H1 (cell line): ENCODE measurements around the gene CASP8AP2. TPM values are rescaled to one million over a fixed set of nuclear protein-coding genes. Genes with fewer than 3 reads are reported as not detected.

Source experiments
- CTCF ChIA-PET: fragments of 300-600 bp; sonication (Branson Sonifier 250); formaldehyde crosslinking; loops from one replicate; lab custom pipeline; 2021; ENCODE audit not compliant: partially characterized antibody; lab: Charles Lee
- POLR2A ChIA-PET: fragments of 300-600 bp; sonication (Branson Sonifier 250); formaldehyde crosslinking; loops from one replicate; lab custom pipeline; 2021; ENCODE audit warnings: inconsistent platforms; ENCODE audit not compliant: partially characterized antibody; lab: Charles Lee
- DNase-seq, 2 experiments: peaks; one replicate each; pipeline versions ENCODE4 v3.0.0 to v3.0.0-alpha.2; 2010 to 2022; ENCODE audit warnings: low spot score in 2 of 2, low read depth in 1 of 2, mixed read lengths in 1 of 2
- FAIRE-seq: peaks from 2 replicates; lab custom pipeline; 2011; peaks lifted over from hg19 to GRCh38; lab: Jason Lieb, UNC
- H2AFZ ChIP-seq: 2 replicates; pipeline ENCODE4 v1.8.1; 2012; ENCODE audit warnings: low read length, inconsistent platforms
- H2AK5ac ChIP-seq: 2 replicates; pipeline ENCODE4 v1.6.1; 2013; ENCODE audit warnings: low read depth, low read length
- H2BK120ac ChIP-seq: replicated peaks from 2 replicates; pipeline ENCODE3; 2013; ENCODE audit warnings: low read depth, low read length, inconsistent platforms
- H2BK12ac ChIP-seq: 2 replicates; pipeline ENCODE4 v1.6.1; 2013; ENCODE audit warnings: low read depth, low read length
- H2BK15ac ChIP-seq: 2 replicates; pipeline ENCODE4 v1.6.1; 2013; ENCODE audit warnings: low read length
- H2BK20ac ChIP-seq: 2 replicates; pipeline ENCODE4 v1.6.1; 2013; ENCODE audit warnings: low read length
- H2BK5ac ChIP-seq: 2 replicates; pipeline ENCODE4 v1.6.1; 2013; ENCODE audit warnings: low read depth, low read length
- H3K14ac ChIP-seq: 2 replicates; pipeline ENCODE4 v1.6.1; 2013; ENCODE audit warnings: inconsistent platforms; ENCODE audit not compliant: insufficient read length
- H3K18ac ChIP-seq: 2 replicates; pipeline ENCODE4 v1.6.1; 2013; ENCODE audit warnings: low read length; ENCODE audit errors: extremely low read depth
- H3K23ac ChIP-seq: 2 replicates; pipeline ENCODE4 v1.6.1; 2013; ENCODE audit warnings: inconsistent platforms; ENCODE audit not compliant: insufficient read length
- H3K23me2 ChIP-seq: 2 replicates; pipeline ENCODE4 v1.6.1; 2013; ENCODE audit warnings: low read depth, low read length
- H3K27ac ChIP-seq: 2 replicates; pipeline ENCODE4 v1.6.1; 2011; ENCODE audit warnings: low read depth, low read length, inconsistent platforms
- H3K27me3 ChIP-seq, 4 experiments: replicated peaks in 1 of 4; 1 replicate in 1 of 4; 2 replicates in 3 of 4; pipeline versions ENCODE4 v1.6.1 to v1.8.1; 2011 to 2013; ENCODE audit warnings: low read length in 3 of 4, mild to moderate bottlenecking in 3 of 4, inconsistent platforms in 2 of 4, mixed read lengths in 2 of 4, moderate library complexity in 1 of 4; ENCODE audit not compliant: control insufficient read depth in 3 of 4, insufficient read depth in 3 of 4; ENCODE audit errors: extremely low read depth in 1 of 4
- H3K36me3 ChIP-seq, 4 experiments: 2 replicates each; pipeline versions ENCODE4 v1.6.1 to v1.8.1; 2011 to 2013; ENCODE audit warnings: mild to moderate bottlenecking in 4 of 4, low read length in 3 of 4, moderate library complexity in 2 of 4, control low read depth in 1 of 4, inconsistent platforms in 1 of 4; ENCODE audit not compliant: insufficient read depth in 4 of 4, control insufficient read depth in 2 of 4
- H3K4ac ChIP-seq: replicated peaks from 2 replicates; pipeline ENCODE3; 2013; ENCODE audit warnings: low read length, low read depth, mixed read lengths, inconsistent platforms; ENCODE audit not compliant: insufficient read length
- H3K4me1 ChIP-seq, 4 experiments: replicated peaks in 1 of 4; 1 replicate in 1 of 4; 2 replicates in 3 of 4; pipeline versions ENCODE4 v1.6.1 to v1.8.1; 2011 to 2013; ENCODE audit warnings: low read length in 3 of 4, inconsistent platforms in 2 of 4, mixed read lengths in 1 of 4; ENCODE audit not compliant: insufficient read depth in 4 of 4, control insufficient read depth in 3 of 4
- H3K4me2 ChIP-seq, 2 experiments: 2 replicates each; pipeline versions ENCODE4 v1.6.1 to v1.8.1; 2011 to 2013; ENCODE audit warnings: low read depth in 2 of 2, low read length in 2 of 2, control low read depth in 1 of 2, inconsistent platforms in 1 of 2, mild to moderate bottlenecking in 1 of 2; ENCODE audit not compliant: insufficient read depth in 1 of 2
- H3K4me3 ChIP-seq, 4 experiments: fragments of 200-600, 300-600 bp in 1 of 4; sonication (generic), shearing (Covaris generic), sonication (Bioruptor Twin) in 1 of 4; 2 replicates each; pipeline versions ENCODE4 v1.5.1 to v1.8.1; 2011 to 2016; ENCODE audit warnings: low read length in 4 of 4, low read depth in 3 of 4, control low read depth in 2 of 4, inconsistent platforms in 2 of 4, mild to moderate bottlenecking in 2 of 4, mixed read lengths in 1 of 4, moderate library complexity in 1 of 4; ENCODE audit not compliant: insufficient read depth in 2 of 4; ENCODE audit errors: extremely low read depth in 1 of 4
- H3K56ac ChIP-seq: replicated peaks from 2 replicates; pipeline ENCODE3; 2013; ENCODE audit warnings: low read depth, mild to moderate bottlenecking, mixed read lengths, low read length, inconsistent platforms; ENCODE audit not compliant: insufficient read length
- H3K79me1 ChIP-seq: 2 replicates; pipeline ENCODE4 v1.6.1; 2013; ENCODE audit warnings: low read depth, low read length, control low read depth
- H3K79me2 ChIP-seq, 2 experiments: 2 replicates each; pipeline versions ENCODE4 v1.6.1 to v1.8.1; 2012 to 2013; ENCODE audit warnings: low read length in 2 of 2, mild to moderate bottlenecking in 2 of 2, inconsistent platforms in 1 of 2; ENCODE audit not compliant: insufficient read depth in 2 of 2, control insufficient read depth in 1 of 2
- H3K9ac ChIP-seq, 4 experiments: replicated peaks in 1 of 4; 1 replicate in 1 of 4; 2 replicates in 3 of 4; pipeline versions ENCODE4 v1.6.1 to v1.8.1; 2011 to 2013; ENCODE audit warnings: low read depth in 3 of 4, low read length in 3 of 4, control low read depth in 2 of 4, mild to moderate bottlenecking in 2 of 4, moderate library complexity in 2 of 4, inconsistent platforms in 1 of 4; ENCODE audit errors: extremely low read depth in 1 of 4
- H3K9me3 ChIP-seq, 2 experiments: 2 replicates each; pipeline versions ENCODE4 v1.6.1 to v1.8.1; 2012 to 2013; ENCODE audit warnings: mild to moderate bottlenecking in 2 of 2, moderate library complexity in 2 of 2, control low read depth in 1 of 2, inconsistent platforms in 1 of 2, low read depth in 1 of 2, low read length in 1 of 2, mixed read lengths in 1 of 2; ENCODE audit not compliant: insufficient read depth in 2 of 2
- H4K20me1 ChIP-seq, 2 experiments: replicated peaks in 1 of 2; 2 replicates each; pipeline versions ENCODE3 to v1.8.1; 2011 to 2013; ENCODE audit warnings: inconsistent platforms in 2 of 2, low read length in 2 of 2, mild to moderate bottlenecking in 1 of 2; ENCODE audit not compliant: insufficient read depth in 2 of 2, control insufficient read depth in 1 of 2
- H4K5ac ChIP-seq: 2 replicates; pipeline ENCODE4 v1.6.1; 2013; ENCODE audit warnings: low read length, low read depth, mixed read lengths, inconsistent platforms; ENCODE audit not compliant: insufficient read length
- H4K8ac ChIP-seq: 2 replicates; pipeline ENCODE4 v1.8.0; 2013; ENCODE audit warnings: mild to moderate bottlenecking, moderate library complexity, low read length, inconsistent platforms; ENCODE audit not compliant: insufficient read depth; ENCODE audit errors: extremely low read depth
- H4K91ac ChIP-seq: replicated peaks from 2 replicates; pipeline ENCODE3; 2013; ENCODE audit warnings: low read length, mixed read lengths, inconsistent platforms; ENCODE audit not compliant: insufficient read length
- ASH2L ChIP-seq: fragments of 200-600, 300-600 bp; sonication (generic); IDR thresholded peaks from one replicate; pipeline ENCODE4 v1.7.1; 2017; ENCODE audit warnings: low read length
- BACH1 ChIP-seq: IDR thresholded peaks from 2 replicates; pipeline ENCODE4 v1.6.1; 2012; ENCODE audit warnings: low read length, improper control_type of control experiment
- CHD1 ChIP-seq: IDR thresholded peaks from 2 replicates; pipeline ENCODE4 v1.6.1; 2012; ENCODE audit warnings: low read depth, low read length, improper control_type of control experiment
- CREB1 ChIP-seq: IDR thresholded peaks from 2 replicates; pipeline ENCODE4 v1.6.1; 2012; ENCODE audit warnings: inconsistent platforms
- GTF2F1 ChIP-seq: IDR thresholded peaks from 2 replicates; pipeline ENCODE4 v1.6.1; 2012; ENCODE audit warnings: low read depth, low read length, improper control_type of control experiment, borderline replicate concordance
- JUND ChIP-seq: IDR thresholded peaks from 2 replicates; pipeline ENCODE4 v1.6.1; 2011; ENCODE audit warnings: mild to moderate bottlenecking, improper control_type of control experiment, low read length
- MAFK ChIP-seq: IDR thresholded peaks from 2 replicates; pipeline ENCODE4 v1.6.1; 2012; ENCODE audit warnings: low read depth, mild to moderate bottlenecking, improper control_type of control experiment, low read length
- POU5F1 ChIP-seq: IDR thresholded peaks from 2 replicates; pipeline ENCODE4 v1.6.1; 2011; ENCODE audit warnings: low read depth, mild to moderate bottlenecking, low read length, moderate library complexity
- RFX5 ChIP-seq: IDR thresholded peaks from 2 replicates; pipeline ENCODE4 v1.6.1; 2011; ENCODE audit warnings: low read depth, low read length, improper control_type of control experiment, borderline replicate concordance
- SAP30 ChIP-seq: fragments of 300-600 bp; sonication (generic); IDR thresholded peaks from 2 replicates; pipeline ENCODE4 v1.7.1; 2012; ENCODE audit warnings: low read length, moderate library complexity, mild to moderate bottlenecking, inconsistent platforms; ENCODE audit not compliant: insufficient read depth, insufficient replicate concordance
- SP1 ChIP-seq: IDR thresholded peaks from 2 replicates; pipeline ENCODE4 v1.6.1; 2011; ENCODE audit warnings: low read depth, low read length
- SP2 ChIP-seq: IDR thresholded peaks from 2 replicates; pipeline ENCODE4 v1.6.1; 2012; ENCODE audit warnings: mild to moderate bottlenecking, low read length, inconsistent platforms
- TAF7 ChIP-seq: optimal IDR thresholded peaks from 2 replicates; pipeline ENCODE3; 2011; ENCODE audit warnings: low read depth, mild to moderate bottlenecking, inconsistent platforms, low read length, moderate library complexity, borderline replicate concordance
- TCF12 ChIP-seq: IDR thresholded peaks from 2 replicates; pipeline ENCODE4 v1.6.1; 2011; ENCODE audit warnings: low read depth, mild to moderate bottlenecking, low read length
- USF2 ChIP-seq: IDR thresholded peaks from 2 replicates; pipeline ENCODE4 v1.6.1; 2011; ENCODE audit warnings: low read length, improper control_type of control experiment
- WGBS, 2 experiments: shearing (Covaris generic) in 1 of 2; methylation state at CpG; one replicate each; pipeline versions ENCODE4 v1.1.6 to v1.1.7; 2013 to 2015; ENCODE audit warnings: low lambda C conversion rate in 2 of 2, mixed read lengths in 2 of 2, inconsistent platforms in 1 of 2, low coverage in 1 of 2, missing lambda C conversion rate in 1 of 2; ENCODE audit not compliant: insufficient replicate concordance in 2 of 2, insufficient coverage in 1 of 2, insufficient read length in 1 of 2; ENCODE audit errors: extremely low coverage in 1 of 2, missing lambda C conversion rate in 1 of 2; 5-methylcytosine and 5-hydroxymethylcytosine counted together
- polyA plus RNA-seq, 7 experiments: library from polyadenylated mRNA; depleted of rRNA in 3 of 7; stranded (reverse) in 5 of 7; unstranded in 2 of 7; fragments of >200 nt in 5 of 7; fragments of 200-250 nt in 2 of 7; gene quantifications; 1 replicate in 5 of 7; 2 replicates in 1 of 7; 4 replicates in 1 of 7; pipeline versions ENCODE4 v1.2.1 to v1.2.3, GENCODE V29; 2011 to 2013; ENCODE audit warnings: missing spikeins in 2 of 7, mixed read lengths in 2 of 7
- total RNA-seq: library from RNA; stranded (reverse); fragmentation: NEBNext Ultra II Directional; extraction: Animal tissue kit (Norgen Biotek cat#: 25700); gene quantifications from 2 replicates; pipeline ENCODE4 v1.2.1, GENCODE V29; 2021

The CASP8AP2 gene
- total and polyA plus RNA-seq, 2 of the 8 experiments (the other 6 are each of a cell fraction or from before 2014, with no cell fraction given) = 6.9 to 32.1 TPM

DNA sequence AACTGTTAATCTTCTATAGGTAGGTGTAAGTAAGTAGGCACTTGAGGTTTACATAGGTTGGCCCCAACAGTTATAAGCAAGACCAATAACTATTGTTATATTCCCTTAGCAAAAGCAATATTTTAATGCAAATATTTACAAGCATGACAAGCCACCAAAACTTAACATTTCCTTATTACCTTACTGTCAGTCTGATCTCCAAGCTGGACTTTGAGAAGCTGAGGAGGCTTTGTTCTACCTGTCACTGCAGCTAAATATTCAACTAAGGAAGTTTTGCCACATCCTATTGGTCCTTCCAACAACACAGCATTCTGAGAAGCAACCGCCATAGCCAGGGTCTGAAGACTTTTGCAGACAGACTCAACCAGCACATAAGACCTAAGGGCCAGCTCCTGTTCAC is 39.7 kb upstream of the CASP8AP2 start:
- Histone ChIP-seq H3K27ac (no peak overlapping the region), H2BK15ac (no peak overlapping the region), H3K23me2 (no peaks in the 10 kb centered on the region), H3K23ac (no peak overlapping the region), H3K27me3 (peaks cover 0 to 2% (median 0%) of the 10 kb centered on the region in 4 experiments; a peak in 1 of 7 replicates), H3K56ac (no peak overlapping the region), H3K4ac (no peak overlapping the region), H3K18ac (no peak overlapping the region), H2BK12ac (no peak overlapping the region), H3K9me3 (no peaks in the 10 kb centered on the region), H2BK20ac (no peak overlapping the region), H3K79me1 (peaks cover 3% of the 10 kb centered on the region; the same call in 1 of the 2 replicates), H3K4me2 (no peak overlapping the region), H2BK5ac (no peak overlapping the region), H3K14ac (no peak overlapping the region), H4K20me1 (peaks cover 0 to 8% of the 10 kb centered on the region in 2 experiments), H3K4me3 (no peak overlapping the region), H4K8ac (no peak overlapping the region), H3K9ac (no peak overlapping the region), H3K4me1 (peaks cover 0 to 3% (median 0%) of the 10 kb centered on the region in 4 experiments; a peak in 2 of 7 replicates), H4K91ac (no peak overlapping the region), H4K5ac (no peak overlapping the region), H3K36me3 (peaks cover 27 to 89% (median 67%) of the 10 kb centered on the region in 4 experiments), H2AFZ (no peak overlapping the region), H2BK120ac (no peak overlapping the region), H3K79me2 (peaks cover 0 to 26% of the 10 kb centered on the region in 2 experiments; a peak in 2 of 4 replicates), H2AK5ac (no peak overlapping the region)
- ChIA-PET POLR2A (no interaction called here), CTCF (interaction anchor here (1.2 to 2.0 kb wide), 2 partner anchors 19 to 31 kb away, joined by 3 to 6 read pairs; no protein-coding TSS in a partner anchor)
- no peak for FAIRE-seq
- 94% methylated on average over 1 of the region's 1 CpG; no CpG with 5 or more reads in 1 of the 2 experiments for WGBS, 2 experiments
- no peak for DNase-seq
- no peak for TF ChIP-seq SAP30
- TF ChIP-seq JUND = no peak
- TF ChIP-seq SP2 = no peak
- TF ChIP-seq TAF7 = no peak
- no peak for TF ChIP-seq CREB1
- no peak for TF ChIP-seq GTF2F1
- no peak for TF ChIP-seq ASH2L
- TF ChIP-seq SP1 = no peak
- no peak for TF ChIP-seq CHD1
- no peak for TF ChIP-seq MAFK
- no peak for TF ChIP-seq TCF12
- no peak for TF ChIP-seq USF2
- no peak for TF ChIP-seq POU5F1
- TF ChIP-seq BACH1 = no peak
- no peak for TF ChIP-seq RFX5
